GM23248 (cell line): Measurements from ENCODE around the gene PARD3B.

ENCODE experiments used
- EZH2 ChIP-seq: fragments of 200-600 bp; sonication (generic); IDR thresholded peaks from 2 replicates; pipeline ENCODE4 v1.6.1; 2018; ENCODE audit warnings: antibody characterized with exemption, mild to moderate bottlenecking; ENCODE audit not compliant: insufficient read depth, poor library complexity, severe bottlenecking
- EZH2phosphoT487 ChIP-seq: fragments of 200-600 bp; sonication (generic); IDR thresholded peaks from 2 replicates; pipeline ENCODE4 v1.6.1; 2018; ENCODE audit warnings: antibody characterized with exemption, moderate library complexity, mild to moderate bottlenecking, low read depth; ENCODE audit not compliant: insufficient read depth

DNA sequence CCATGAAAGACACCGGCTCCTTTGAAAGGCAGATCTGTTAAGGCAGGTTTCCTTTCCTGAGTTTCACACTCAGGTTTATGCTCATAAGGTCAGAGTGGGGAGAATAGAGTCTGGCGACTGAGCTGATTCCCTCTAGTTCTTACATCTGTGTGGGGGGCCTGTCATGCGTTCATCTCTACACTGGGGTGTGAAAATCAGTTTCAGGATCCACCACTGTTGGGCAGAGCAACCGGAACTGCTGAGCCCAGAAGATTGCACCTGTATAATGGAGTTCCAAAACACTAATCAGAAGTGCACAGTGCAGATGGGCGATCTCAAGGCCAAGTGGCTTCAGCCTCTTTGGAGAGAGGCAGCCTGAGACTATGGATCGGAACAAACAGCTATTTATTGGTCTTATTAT is 955.7 kb downstream of the PARD3B start:
- TF ChIP-seq EZH2phosphoT487 (no peak), EZH2 (no peak)
